Aorta (tissue), 5 donors: ENCODE data around the gene ARFIP1. TPM values are rescaled to one million over a fixed set of nuclear protein-coding genes. Genes with fewer than 3 reads are reported as not detected.

Experiments
- ATAC-seq: fragments of 200-7000 bp; cut with Tn5 transposase; one replicate; pipeline ENCODE4 v1.9.1; 2022; ENCODE audit warnings: moderate library complexity; ENCODE audit not compliant: low FRiP score
- DNase-seq, 2 donors: peaks; one replicate each; pipeline ENCODE4 v3.0.0-alpha.2; 2020
- H3K27ac ChIP-seq, 2 donors: one replicate each; pipeline ENCODE4 v1.5.1; 2013; ENCODE audit warnings: low read length in 2 of 2, mild to moderate bottlenecking in 2 of 2, moderate library complexity in 2 of 2, control low read depth in 1 of 2, inconsistent platforms in 1 of 2, low read depth in 1 of 2
- H3K27me3 ChIP-seq, 2 donors: one replicate each; pipeline ENCODE4 v1.6.1; 2013; ENCODE audit warnings: control low read depth in 1 of 2, low read length in 1 of 2, mild to moderate bottlenecking in 1 of 2, moderate library complexity in 1 of 2; ENCODE audit not compliant: insufficient read depth in 2 of 2, control insufficient read depth in 1 of 2
- H3K36me3 ChIP-seq, 2 donors: one replicate each; pipeline ENCODE4 v1.6.1; 2013; ENCODE audit warnings: control low read depth in 1 of 2, low read length in 1 of 2, mild to moderate bottlenecking in 1 of 2; ENCODE audit not compliant: insufficient read depth in 2 of 2, control insufficient read depth in 1 of 2
- H3K4me1 ChIP-seq, 2 donors: one replicate each; pipeline ENCODE4 v1.6.1; 2013; ENCODE audit warnings: low read length in 2 of 2, control low read depth in 1 of 2, mild to moderate bottlenecking in 1 of 2, moderate library complexity in 1 of 2; ENCODE audit not compliant: insufficient read depth in 2 of 2, control insufficient read depth in 1 of 2
- H3K4me3 ChIP-seq, 2 donors: one replicate each; pipeline ENCODE4 v1.5.1; 2013; ENCODE audit warnings: low read length in 2 of 2, control low read depth in 1 of 2, mild to moderate bottlenecking in 1 of 2
- H3K9me3 ChIP-seq: one replicate; pipeline ENCODE4 v1.6.1; 2013; ENCODE audit warnings: mild to moderate bottlenecking, low read length; ENCODE audit not compliant: control insufficient read depth
- WGBS, 2 donors: extraction: QIAGEN DNeasy Blood & Tissue Kit; methylation state at CpG; one replicate each; pipeline ENCODE4 v1.1.7; 2013; 5-methylcytosine and 5-hydroxymethylcytosine counted together
- intact Hi-C, 2 donors: fragments of 100-400 bp; cut with DNase I; formaldehyde crosslinking; loops; one replicate each; pipeline versions ENCODE4 v1.14.2 to v1.15.0; 2022
- long read RNA-seq, 2 donors: library from polyadenylated mRNA; unstranded; transcript quantifications; one replicate each; pipeline ENCODE4 v2.0.0, GENCODE V29; 2020 to 2021
- polyA plus RNA-seq, 2 donors: library from polyadenylated mRNA; stranded (reverse); fragments of 200-250 nt; gene quantifications; one replicate each; pipeline ENCODE4 v1.2.3, GENCODE V29; 2013
- total RNA-seq, 2 donors: library from RNA; stranded (reverse); fragmentation: NEBNext Ultra II Directional; extraction: Animal tissue kit (Norgen Biotek cat#: 25700); gene quantifications; one replicate each; pipeline ENCODE4 v1.2.1, GENCODE V29; 2021
- donor health status: healthy with polysubstance abuse.
- donor health status: Bipolar disorder and iron deficiency.
- donor health status: DM: no; HTN: no; CAD: no.
- donor health status: DM: no; HTN: no; CAD: no.
- donor health status: DM: yes; HTN: yes; CAD: no.

The ARFIP1 gene
- 10 to 100 TPM; 28.9 to 30.4 TPM for total RNA-seq
- 10 to 100 TPM; 16.5 to 27.8 TPM for polyA plus RNA-seq
- long read RNA-seq, donor 1, partial matches to known transcripts, result 9 of 32 reads
- long read RNA-seq, donor 1, other reads (novel, unspliced or antisense), result 11 of 32 reads
- long read RNA-seq, donor 2, transcript ARFIP1-201 (9 exons, 3,111 nt), result major isoform, 10 of 26 reads
- long read RNA-seq, donor 2, partial matches to known transcripts, result 1 of 26 reads
- long read RNA-seq, donor 2, other reads (novel, unspliced or antisense), result 7 of 26 reads

DNA sequence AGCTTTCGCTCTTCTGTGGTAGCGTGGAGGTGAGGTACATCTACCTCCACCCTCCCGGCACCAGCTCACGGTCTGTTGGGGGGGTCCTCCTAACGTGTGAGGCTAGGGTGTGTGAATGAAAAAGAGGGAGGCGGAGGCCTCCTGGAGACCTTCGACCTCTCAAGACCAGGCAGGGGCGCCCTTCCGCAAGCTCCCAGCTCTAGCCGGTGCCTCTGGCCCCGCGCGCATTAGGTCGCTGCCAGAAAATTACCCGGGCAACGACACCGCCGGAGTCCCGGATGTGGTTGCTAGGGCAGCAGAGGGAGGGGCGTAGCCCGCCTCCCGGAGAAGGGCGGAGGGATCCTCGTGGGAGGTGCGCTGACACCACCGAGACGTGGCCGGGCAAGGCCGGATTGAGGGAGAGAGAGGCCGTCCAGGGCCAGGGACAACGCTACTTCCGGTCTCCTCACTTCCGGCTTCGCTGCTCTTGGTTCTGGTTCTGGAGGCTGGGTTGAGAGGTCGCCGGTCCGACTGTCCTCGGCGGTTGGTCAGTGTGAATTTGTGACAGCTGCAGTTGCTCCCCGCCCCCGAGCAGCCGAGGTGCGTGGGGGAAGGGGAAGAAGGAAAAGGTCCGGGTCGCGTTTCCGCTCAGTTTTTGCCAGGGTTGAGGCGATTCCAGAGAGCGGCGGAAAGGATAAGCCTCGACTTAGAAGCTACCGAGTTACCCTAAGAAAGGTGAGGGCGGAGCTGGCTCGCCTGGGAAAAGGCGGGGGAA lies at the start of gene ARFIP1, which contains the start of gene TIGD4:
Gene ARFIP1, plus strand, starts transcription at position 442 of the 754 bp plus-strand sequence. CDS start 49,680 bp downstream, outside the sequence.
Gene TIGD4, minus strand, starts transcription at position 218 of the 754 bp plus-strand sequence. CDS start 8,726 bp downstream, outside the sequence.
- intact Hi-C loops, result loop anchor here (5.0 to 10.0 kb wide), 4 partner anchors 242 to 1685 kb away; partner anchors contain the start of genes FBXW7 (in 2 of the 2) and RPS3A (in 1 of the 2)
- Histone ChIP-seq H3K4me1 (no peaks in the 10 kb centered on the region), H3K4me3 (peak within 1 kb of the TSS; percentile 81 to 85), H3K36me3 (no peaks in the 10 kb centered on the region), H3K27ac (peak within 1 kb of the TSS in 1 of 2 donors; percentile 59), H3K9me3 (no peaks in the 10 kb centered on the region), H3K27me3 (no peaks in the 10 kb centered on the region)
- WGBS, 2 donors, result 0 to 1% methylated on average over 54 to 55 of the region's 55 CpGs
- DNase-seq (peak; percentile 99), ATAC-seq (peak; percentile 100)

DNA sequence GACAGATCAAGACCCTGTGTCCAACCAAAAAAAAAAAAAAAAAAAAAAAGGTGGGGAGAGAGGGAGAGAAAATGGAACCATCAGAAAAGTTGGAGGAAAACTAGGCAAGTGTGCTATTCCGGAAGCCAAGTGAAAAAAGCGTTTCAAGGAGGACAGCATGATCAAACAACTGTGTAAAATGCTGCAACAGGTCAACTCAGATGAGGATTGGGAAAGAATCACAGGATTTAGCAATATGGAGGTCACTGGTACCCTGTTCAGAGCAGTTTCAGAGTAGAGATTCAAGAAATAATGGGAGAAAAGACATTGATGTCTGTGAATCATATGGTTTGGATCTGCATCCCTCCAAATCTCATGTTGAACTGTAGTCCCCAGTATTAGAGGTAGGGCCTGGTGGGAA lies 47.8 kb upstream of the ARFIP1 start:
- intact Hi-C loops, result no loop called here
- H3K27me3 ChIP-seq, result no peaks in the 10 kb centered on the region
- ATAC-seq (no peak), DNase-seq (no peak)
- no peaks in the 10 kb centered on the region for H3K36me3 ChIP-seq
- H3K4me3 ChIP-seq, result no peak overlapping the region
- no peak overlapping the region for H3K27ac ChIP-seq
- no peaks in the 10 kb centered on the region for H3K4me1 ChIP-seq
- WGBS, 2 donors, result 93 to 98% methylated on average over 2 of the region's 2 CpGs
- H3K9me3 ChIP-seq, result no peaks in the 10 kb centered on the region

DNA sequence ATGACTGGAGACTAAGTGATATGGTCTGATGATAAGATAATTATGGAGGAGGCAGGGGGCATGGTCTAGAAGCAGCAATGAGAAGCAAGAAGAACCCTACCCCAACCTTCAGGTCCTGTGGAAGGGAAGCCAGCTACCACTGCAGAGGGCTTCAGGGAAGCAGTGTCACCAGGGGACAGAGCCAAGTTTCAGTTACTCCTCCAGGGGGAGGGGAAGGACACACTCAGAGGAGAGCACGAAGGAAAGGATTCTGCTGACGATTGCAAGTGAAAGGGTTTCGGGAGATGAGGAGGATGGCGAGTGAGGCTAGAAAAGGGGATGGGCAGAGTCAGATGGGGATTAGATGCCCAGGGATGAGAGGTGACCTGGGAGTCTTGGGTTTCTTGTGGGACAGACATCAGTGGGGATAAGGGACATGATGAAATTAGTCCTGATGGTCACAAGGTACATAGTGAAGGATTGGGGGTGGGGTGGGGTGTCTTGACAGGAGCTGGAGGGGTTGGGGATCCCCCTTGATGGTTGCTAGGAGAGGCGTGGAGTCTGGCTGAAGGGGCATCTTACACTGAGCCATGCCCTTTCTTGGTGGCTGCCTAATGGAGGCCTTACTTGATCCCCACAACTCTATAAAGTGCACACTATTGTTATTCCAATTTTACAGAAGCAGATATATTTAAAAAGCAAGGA lies 45.6 kb upstream of the ARFIP1 start:
- intact Hi-C loops, result no loop called here
- H3K4me1 ChIP-seq, result no peaks in the 10 kb centered on the region
- no peaks in the 10 kb centered on the region for H3K36me3 ChIP-seq
- H3K4me3 ChIP-seq, result no peak overlapping the region
- 69 to 71% methylated on average over 5 of the region's 5 CpGs for WGBS, 2 donors
- DNase-seq (no peak), ATAC-seq (no peak)
- no peaks in the 10 kb centered on the region for H3K27me3 ChIP-seq
- H3K9me3 ChIP-seq, result no peaks in the 10 kb centered on the region
- no peak overlapping the region for H3K27ac ChIP-seq

GRCh38 chr4:152734699-152735050 lies 45.1 kb upstream of the ARFIP1 start:
- H3K9me3 ChIP-seq, result no peaks in the 10 kb centered on the region
- no peaks in the 10 kb centered on the region for H3K4me1 ChIP-seq
- 69 to 74% methylated on average over 3 of the region's 3 CpGs for WGBS, 2 donors
- intact Hi-C loops, result no loop called here
- H3K27me3 ChIP-seq, result no peaks in the 10 kb centered on the region
- no peaks in the 10 kb centered on the region for H3K36me3 ChIP-seq
- no peak overlapping the region for H3K4me3 ChIP-seq
- H3K27ac ChIP-seq, result no peak overlapping the region
- no peak for DNase-seq
- no peak for ATAC-seq

GRCh38 chr4:152735396-152735859 lies 44.3 kb upstream of the ARFIP1 start:
- H3K27ac ChIP-seq, result no peak overlapping the region
- H3K27me3 ChIP-seq, result no peaks in the 10 kb centered on the region
- ATAC-seq (no peak), DNase-seq (no peak)
- WGBS, 2 donors, result 27 to 31% methylated on average over 2 of the region's 2 CpGs
- H3K4me1 ChIP-seq, result no peaks in the 10 kb centered on the region
- no peaks in the 10 kb centered on the region for H3K9me3 ChIP-seq
- H3K4me3 ChIP-seq, result no peak overlapping the region
- no peaks in the 10 kb centered on the region for H3K36me3 ChIP-seq
- intact Hi-C loops, result no loop called here

GRCh38 chr4:152735906-152736305 lies 43.8 kb upstream of the ARFIP1 start:
- WGBS, 2 donors, result 47 to 61% methylated on average over 3 of the region's 3 CpGs
- Histone ChIP-seq H3K4me3 (no peak overlapping the region), H3K9me3 (no peaks in the 10 kb centered on the region), H3K4me1 (no peaks in the 10 kb centered on the region), H3K27ac (no peak overlapping the region), H3K36me3 (no peaks in the 10 kb centered on the region), H3K27me3 (no peaks in the 10 kb centered on the region)
- intact Hi-C loops, result no loop called here
- DNase-seq, result no peak
- no peak for ATAC-seq

- H3K4me1 ChIP-seq, result no peaks in the 10 kb centered on the region
- ATAC-seq, result no peak
- no peak overlapping the region for H3K27ac ChIP-seq
These were observed 40.9 kb upstream of the ARFIP1 start for GRCh38 chr4:152738827-152739226.

DNA sequence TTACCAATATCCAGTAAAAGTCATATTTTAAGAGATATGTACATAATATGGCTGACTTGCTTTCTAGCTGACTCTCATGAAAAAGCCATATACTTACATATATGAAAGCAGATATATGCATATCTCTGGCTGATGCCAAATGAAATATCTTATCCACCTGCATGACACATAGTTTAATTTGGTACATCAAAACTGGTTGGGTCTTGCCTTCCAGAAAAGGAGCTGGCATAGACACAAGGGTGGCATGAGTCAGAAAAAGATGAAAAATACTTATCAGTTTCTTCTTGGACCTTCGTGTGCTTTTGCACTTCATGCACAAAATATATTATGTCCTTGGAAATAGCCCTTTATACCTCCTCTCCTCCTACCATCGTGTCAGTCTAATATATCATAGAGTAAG lies 32.3 kb upstream of the ARFIP1 start:
- DNase-seq, result no peak
- Histone ChIP-seq H3K9me3 (no peaks in the 10 kb centered on the region), H3K27me3 (no peaks in the 10 kb centered on the region), H3K36me3 (no peaks in the 10 kb centered on the region), H3K4me1 (no peaks in the 10 kb centered on the region), H3K4me3 (no peak overlapping the region), H3K27ac (no peak overlapping the region)
- intact Hi-C loops, result no loop called here
- 44 to 56% methylated on average over 2 of the region's 2 CpGs for WGBS, 2 donors
- no peak for ATAC-seq

More at GRCh38 chr4:152738827-152739226, 40.9 kb upstream of the ARFIP1 start:
- no peaks in the 10 kb centered on the region for H3K27me3 ChIP-seq
- no peak overlapping the region for H3K4me3 ChIP-seq
- no peaks in the 10 kb centered on the region for H3K36me3 ChIP-seq
- intact Hi-C loops, result no loop called here
- no peak for DNase-seq
- no peaks in the 10 kb centered on the region for H3K9me3 ChIP-seq
- 46 to 47% methylated on average over 3 of the region's 3 CpGs for WGBS, 2 donors
